HG03025 (cell line): ENCODE data around the gene RPL36.
A peak's percentile ranks its signal among the peaks of the same experiment; 100 is the strongest.

Experiments used
- ATAC-seq: cut with Tn5 transposase; IDR thresholded peaks from one replicate; pipeline ENCODE4 v1.9.1; 2021; ENCODE audit warnings: mild to moderate bottlenecking, moderate library complexity; ENCODE audit not compliant: unreplicated experiment, low FRiP score

RPL36 gene

GRCh38 chr19:5672708-5673459 lies 17.2 kb upstream of the RPL36 start:
- ATAC-seq, result no peak

GRCh38 chr19:5673752-5674151 lies 16.3 kb upstream of the RPL36 start:
- ATAC-seq, result no peak

GRCh38 chr19:5674714-5675113 lies 15.4 kb upstream of the RPL36 start:
- no peak for ATAC-seq

GRCh38 chr19:5676105-5676771 lies 13.9 kb upstream of the RPL36 start:
- ATAC-seq, result no peak

- ATAC-seq, result no peak
Measured at GRCh38 chr19:5676772-5677105, 13.4 kb upstream of the RPL36 start.

- ATAC-seq, result no peak
Measured at GRCh38 chr19:5677136-5677535, 13.0 kb upstream of the RPL36 start.

- no peak for ATAC-seq
Measured at GRCh38 chr19:5677580-5677979, 12.5 kb upstream of the RPL36 start.

- no peak for ATAC-seq
Measured at GRCh38 chr19:5678071-5678718, 11.9 kb upstream of the RPL36 start.

- no peak for ATAC-seq
Measured at GRCh38 chr19:5679289-5680083, 10.6 kb upstream of the RPL36 start.

- no peak for ATAC-seq
Measured at GRCh38 chr19:5680084-5680436, 10.0 kb upstream of the RPL36 start.

- peak; percentile 80 for ATAC-seq
Measured at GRCh38 chr19:5680437-5681368, 9.4 kb upstream of the RPL36 start, which contains the start of the genes HSD11B1L and MICOS13. TSS of gene HSD11B1L (plus strand) at chr19:5681027. CDS start at chr19:5684833, 3,806 bp downstream. TSS of gene MICOS13 (minus strand) at chr19:5680516. CDS start at chr19:5680486, 30 bp downstream.

- ATAC-seq, result no peak
Measured at GRCh38 chr19:5681391-5682106, 8.5 kb upstream of the RPL36 start.

GRCh38 chr19:5682107-5682482 lies 8.0 kb upstream of the RPL36 start:
- no peak for ATAC-seq

GRCh38 chr19:5683177-5683886 lies 6.8 kb upstream of the RPL36 start:
- ATAC-seq, result no peak

GRCh38 chr19:5684694-5685430 lies 5.2 kb upstream of the RPL36 start:
- no peak for ATAC-seq

GRCh38 chr19:5686326-5686646 lies 3.8 kb upstream of the RPL36 start:
- ATAC-seq, result peak; percentile 20

GRCh38 chr19:5686647-5687359 lies 3.3 kb upstream of the RPL36 start:
- peak; percentile 35 for ATAC-seq
